Measurements from ENCODE around the gene KCNK15. TPM values are rescaled to one million over a fixed set of nuclear protein-coding genes. Genes with fewer than 3 reads are reported as not detected.

The KCNK15 gene
- total and polyA plus RNA-seq, 12 donors, result 0.13 to 0.82 (median 0.38) TPM

GRCh38 chr20:44715499-44716308 is 30.0 kb upstream of the KCNK15 start:
- Histone ChIP-seq H3K36me3 (no peaks in the 10 kb centered on the region), H3K4me3 (peak overlapping the region in 7 of 10 donors; percentile 2 to 31 (median 14)), H3K9me3 (no peaks in the 10 kb centered on the region), H3K27ac (peak overlapping the region; percentile 36 to 87 (median 82)), H3K27me3 (no peaks in the 10 kb centered on the region), H3K4me1 (peaks cover 18 to 53% (median 46%) of the 10 kb centered on the region in 9 donors)
- WGBS, 2 donors, result 72 to 83% methylated on average over 5 of the region's 5 CpGs
- ATAC-seq, result peak in 2 of 8 donors; percentile 6 to 25
- TF ChIP-seq CTCF (IDR thresholded peaks at IDR 0.05), result no peak
- DNase-seq, result no peak
- intact Hi-C loops (cut with DNase I), result loop anchor here in 1 of 10 donors (2.0 kb wide), 1 partner anchor 23 kb away; no protein-coding TSS in a partner anchor

- Histone ChIP-seq H3K9me3 (no peaks in the 10 kb centered on the region), H3K4me3 (peak overlapping the region in 6 of 10 donors; percentile 1 to 31 (median 13)), H3K27ac (peak overlapping the region; percentile 8 to 87 (median 64)), H3K4me1 (peaks cover 18 to 56% (median 43%) of the 10 kb centered on the region in 9 donors), H3K36me3 (no peaks in the 10 kb centered on the region), H3K27me3 (no peaks in the 10 kb centered on the region)
- ATAC-seq, result no peak
- 80 to 85% methylated on average over 13 of the region's 13 CpGs for WGBS, 2 donors
- DNase-seq, result no peak
- intact Hi-C loops (cut with DNase I), result no loop called here
- no peak for TF ChIP-seq CTCF (IDR thresholded peaks at IDR 0.05)
Observed at GRCh38 chr20:44716309-44717106, 29.2 kb upstream of the KCNK15 start.

- intact Hi-C loops (cut with DNase I), result no loop called here
- DNase-seq (no peak), ATAC-seq (no peak)
- TF ChIP-seq CTCF (IDR thresholded peaks at IDR 0.05), result peak in 7 of 9 donors; percentile 9 to 28 (median 19)
- Histone ChIP-seq H3K4me3 (no peak overlapping the region), H3K36me3 (no peaks in the 10 kb centered on the region), H3K9me3 (no peaks in the 10 kb centered on the region), H3K27ac (no peak overlapping the region), H3K4me1 (peaks cover 18 to 53% (median 37%) of the 10 kb centered on the region in 9 donors), H3K27me3 (no peaks in the 10 kb centered on the region)
- WGBS, 2 donors, result 79% methylated on average over 10 of the region's 10 CpGs
Observed at GRCh38 chr20:44717986-44718385, 27.7 kb upstream of the KCNK15 start.

GRCh38 chr20:44719841-44720240 is 25.8 kb upstream of the KCNK15 start:
- ATAC-seq, result no peak
- H3K4me3 ChIP-seq, result no peak overlapping the region
- no peak for TF ChIP-seq CTCF (IDR thresholded peaks at IDR 0.05)
- H3K27me3 ChIP-seq, result no peaks in the 10 kb centered on the region
- peak in 1 of 2 donors; percentile 25 for DNase-seq
- H3K27ac ChIP-seq, result peak overlapping the region in 5 of 10 donors; percentile 9 to 78 (median 68)
- no peaks in the 10 kb centered on the region for H3K9me3 ChIP-seq
- peaks cover 12 to 38% (median 25%) of the 10 kb centered on the region in 9 donors for H3K4me1 ChIP-seq
- WGBS, 2 donors, result 89 to 95% methylated on average over 19 of the region's 19 CpGs
- no peaks in the 10 kb centered on the region for H3K36me3 ChIP-seq
- intact Hi-C loops (cut with DNase I), result no loop called here
